Measurements from ENCODE around the gene ATP6V1D. TPM values are rescaled to one million over a fixed set of nuclear protein-coding genes. Genes with fewer than 3 reads are reported as not detected.

ATP6V1D gene
- total RNA-seq, 3 donors from 2014 or later, result 58.0 to 102 (median 75.2) TPM

DNA sequence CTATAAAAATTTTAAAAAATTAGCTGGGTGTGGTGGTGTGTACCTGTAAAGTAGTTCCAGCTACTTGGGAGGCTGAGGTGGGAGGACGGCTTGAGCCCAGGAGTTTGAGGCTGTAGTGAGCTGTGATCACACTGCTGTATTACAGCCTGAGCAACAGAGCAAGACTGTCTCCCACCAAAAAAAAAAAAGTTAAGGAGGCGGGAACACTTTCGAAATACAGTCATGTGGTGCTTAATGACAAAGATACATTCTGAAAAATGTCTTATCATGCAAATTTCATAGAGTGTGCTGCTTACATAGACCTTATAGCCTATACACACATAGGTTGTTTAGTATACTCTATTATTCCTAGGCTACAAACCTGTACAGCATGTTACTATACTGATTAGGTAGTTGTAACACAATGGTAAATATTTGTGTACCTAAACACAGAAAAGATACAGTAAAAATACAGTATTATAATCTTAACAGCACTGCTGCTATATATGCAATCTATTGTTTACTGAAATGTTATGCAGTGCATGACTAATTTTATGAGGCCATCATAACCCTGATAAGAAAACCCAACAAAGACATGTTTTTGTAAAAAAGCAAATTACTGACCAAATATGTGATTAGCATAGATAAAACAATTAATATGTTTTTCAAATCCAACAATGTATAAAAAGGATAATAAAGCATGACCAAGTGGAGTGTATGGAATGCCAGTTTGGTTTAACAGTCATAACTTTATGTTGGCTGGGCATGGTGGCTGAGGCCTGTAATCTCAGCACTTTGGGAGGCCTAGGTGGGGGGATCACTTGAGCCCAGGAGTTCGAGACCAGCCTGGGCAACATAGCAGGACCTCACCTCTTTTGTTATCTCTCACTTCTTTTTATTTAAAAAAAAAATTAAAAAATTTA lies 11.9 kb upstream of the ATP6V1D start:
- TF ChIP-seq, protein P1, sequence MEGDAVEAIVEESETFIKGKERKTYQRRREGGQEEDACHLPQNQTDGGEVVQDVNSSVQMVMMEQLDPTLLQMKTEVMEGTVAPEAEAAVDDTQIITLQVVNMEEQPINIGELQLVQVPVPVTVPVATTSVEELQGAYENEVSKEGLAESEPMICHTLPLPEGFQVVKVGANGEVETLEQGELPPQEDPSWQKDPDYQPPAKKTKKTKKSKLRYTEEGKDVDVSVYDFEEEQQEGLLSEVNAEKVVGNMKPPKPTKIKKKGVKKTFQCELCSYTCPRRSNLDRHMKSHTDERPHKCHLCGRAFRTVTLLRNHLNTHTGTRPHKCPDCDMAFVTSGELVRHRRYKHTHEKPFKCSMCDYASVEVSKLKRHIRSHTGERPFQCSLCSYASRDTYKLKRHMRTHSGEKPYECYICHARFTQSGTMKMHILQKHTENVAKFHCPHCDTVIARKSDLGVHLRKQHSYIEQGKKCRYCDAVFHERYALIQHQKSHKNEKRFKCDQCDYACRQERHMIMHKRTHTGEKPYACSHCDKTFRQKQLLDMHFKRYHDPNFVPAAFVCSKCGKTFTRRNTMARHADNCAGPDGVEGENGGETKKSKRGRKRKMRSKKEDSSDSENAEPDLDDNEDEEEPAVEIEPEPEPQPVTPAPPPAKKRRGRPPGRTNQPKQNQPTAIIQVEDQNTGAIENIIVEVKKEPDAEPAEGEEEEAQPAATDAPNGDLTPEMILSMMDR (IDR thresholded peaks at IDR 0.05), result no peak
- TF ChIP-seq POLR2AphosphoS5 (IDR thresholded peaks at IDR 0.05) (no peak), POLR2A (IDR thresholded peaks at IDR 0.05) (no peak)
- H3K27ac ChIP-seq, result no peak overlapping the region
- H3K4me3 ChIP-seq, result no peak overlapping the region
- no peak for DNase-seq (ENCODE audit: low spot score in 2 of 2)
- no peaks in the 10 kb centered on the region for H3K9me3 ChIP-seq
- no peaks in the 10 kb centered on the region for H3K4me1 ChIP-seq
- H3K36me3 ChIP-seq, result no peaks in the 10 kb centered on the region
- intact Hi-C loops (cut with DNase I; ENCODE audit: low total_unique reads), result no loop called here
- no peaks in the 10 kb centered on the region for H3K27me3 ChIP-seq

DNA sequence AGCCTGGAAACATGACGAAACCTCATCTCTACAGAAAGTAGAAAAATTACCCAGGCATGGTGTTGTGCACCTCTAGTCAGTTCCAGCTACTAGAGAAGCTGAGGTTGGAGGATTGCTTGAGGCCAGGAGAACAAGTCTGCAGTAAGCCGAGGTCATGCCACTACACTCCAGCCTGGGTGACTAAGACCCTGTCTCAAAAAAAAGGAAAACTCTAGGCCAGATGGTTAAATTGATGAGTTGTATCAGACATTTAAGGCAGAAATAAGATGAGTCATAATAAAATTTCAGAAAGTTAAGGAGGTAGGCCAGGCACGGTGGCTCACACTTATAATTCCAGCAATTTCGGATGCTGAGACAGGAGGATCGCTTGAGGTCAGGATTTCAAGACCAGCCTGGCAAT lies 11.2 kb upstream of the ATP6V1D start:
- no peaks in the 10 kb centered on the region for H3K36me3 ChIP-seq
- H3K4me1 ChIP-seq, result no peaks in the 10 kb centered on the region
- DNase-seq (ENCODE audit: low spot score in 2 of 2), result no peak
- TF ChIP-seq, protein P1 (IDR thresholded peaks at IDR 0.05), result no peak
- TF ChIP-seq POLR2A (IDR thresholded peaks at IDR 0.05), result no peak
- no peak for TF ChIP-seq POLR2AphosphoS5 (IDR thresholded peaks at IDR 0.05)
- intact Hi-C loops (cut with DNase I; ENCODE audit: low total_unique reads), result no loop called here
- no peak overlapping the region for H3K27ac ChIP-seq
- no peaks in the 10 kb centered on the region for H3K9me3 ChIP-seq
- H3K4me3 ChIP-seq, result no peak overlapping the region
- no peaks in the 10 kb centered on the region for H3K27me3 ChIP-seq

DNA sequence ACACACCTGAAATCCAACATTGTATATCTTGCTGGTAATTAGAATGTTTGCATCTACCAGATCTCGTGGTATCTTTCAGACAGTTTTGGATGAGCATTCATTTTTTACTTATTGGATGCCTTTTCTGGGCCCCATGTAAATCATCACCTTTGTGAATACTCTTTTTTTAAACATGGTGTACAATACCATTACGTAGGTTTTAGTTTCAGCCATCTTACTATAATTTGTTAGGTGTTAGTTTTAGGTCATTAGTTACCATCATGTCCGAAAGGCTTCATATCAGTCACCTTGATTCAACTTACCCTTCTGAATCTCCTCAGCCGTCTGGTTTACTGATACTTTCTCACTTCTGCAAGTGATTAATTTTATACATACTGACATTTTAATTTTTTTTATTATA lies 5.9 kb upstream of the ATP6V1D start:
- intact Hi-C loops (cut with DNase I; ENCODE audit: low total_unique reads), result no loop called here
- TF ChIP-seq, protein P1 (IDR thresholded peaks at IDR 0.05), result no peak
- Histone ChIP-seq H3K4me1 (peaks cover 0 to 12% of the 10 kb centered on the region in 2 donors), H3K4me3 (no peak overlapping the region), H3K27me3 (no peaks in the 10 kb centered on the region), H3K27ac (no peak overlapping the region), H3K36me3 (no peaks in the 10 kb centered on the region), H3K9me3 (no peaks in the 10 kb centered on the region)
- DNase-seq (ENCODE audit: low spot score in 2 of 2), result no peak

DNA sequence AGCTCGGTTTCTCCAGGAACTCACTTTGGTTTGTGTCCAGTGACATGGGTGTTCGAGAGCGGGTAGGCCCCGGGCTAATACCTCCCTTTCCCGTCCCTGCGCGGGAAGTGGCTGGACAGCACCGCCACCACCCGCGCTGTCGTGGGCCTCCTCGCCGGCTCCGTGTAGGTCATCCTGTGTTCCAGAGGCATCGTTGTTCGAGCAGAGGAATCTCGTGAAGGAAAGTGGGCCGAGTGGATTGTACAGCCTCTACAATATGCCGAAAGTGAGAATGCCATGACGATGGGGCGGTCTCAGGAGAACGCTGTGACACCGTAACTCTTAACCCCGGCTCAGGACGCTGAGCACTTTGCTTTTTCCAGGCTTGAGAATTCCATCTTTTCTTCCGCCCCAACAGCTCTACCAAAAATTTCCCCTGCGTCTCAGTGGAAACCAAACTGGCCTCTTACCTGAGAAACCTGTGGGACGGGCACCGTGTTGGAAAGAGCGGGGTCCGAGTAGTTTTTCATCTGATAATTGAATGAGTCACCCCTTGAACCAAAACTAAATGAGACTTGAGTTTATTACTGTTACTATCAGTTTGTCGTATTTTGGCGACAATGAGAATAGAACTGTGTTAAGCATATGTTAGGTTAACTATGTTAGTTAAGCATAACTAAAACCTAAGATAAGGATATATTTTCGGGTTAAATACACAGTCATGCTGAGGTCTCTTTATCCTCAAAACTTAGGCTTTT lies 1.0 kb upstream of the ATP6V1D start:
- Histone ChIP-seq H3K36me3 (no peaks in the 10 kb centered on the region), H3K27ac (peak overlapping the region; percentile 90 to 96), H3K27me3 (no peaks in the 10 kb centered on the region), H3K4me1 (peaks cover 3 to 12% of the 10 kb centered on the region in 2 donors), H3K4me3 (peak overlapping the region; percentile 65 to 82 (median 80)), H3K9me3 (no peaks in the 10 kb centered on the region)
- DNase-seq (ENCODE audit: low spot score in 2 of 2), result no peak
- intact Hi-C loops (cut with DNase I; ENCODE audit: low total_unique reads), result no loop called here
- TF ChIP-seq POLR2AphosphoS5 (IDR thresholded peaks at IDR 0.05), result peak in 1 of 3 donors; percentile 8
- TF ChIP-seq POLR2A (IDR thresholded peaks at IDR 0.05), result no peak

DNA sequence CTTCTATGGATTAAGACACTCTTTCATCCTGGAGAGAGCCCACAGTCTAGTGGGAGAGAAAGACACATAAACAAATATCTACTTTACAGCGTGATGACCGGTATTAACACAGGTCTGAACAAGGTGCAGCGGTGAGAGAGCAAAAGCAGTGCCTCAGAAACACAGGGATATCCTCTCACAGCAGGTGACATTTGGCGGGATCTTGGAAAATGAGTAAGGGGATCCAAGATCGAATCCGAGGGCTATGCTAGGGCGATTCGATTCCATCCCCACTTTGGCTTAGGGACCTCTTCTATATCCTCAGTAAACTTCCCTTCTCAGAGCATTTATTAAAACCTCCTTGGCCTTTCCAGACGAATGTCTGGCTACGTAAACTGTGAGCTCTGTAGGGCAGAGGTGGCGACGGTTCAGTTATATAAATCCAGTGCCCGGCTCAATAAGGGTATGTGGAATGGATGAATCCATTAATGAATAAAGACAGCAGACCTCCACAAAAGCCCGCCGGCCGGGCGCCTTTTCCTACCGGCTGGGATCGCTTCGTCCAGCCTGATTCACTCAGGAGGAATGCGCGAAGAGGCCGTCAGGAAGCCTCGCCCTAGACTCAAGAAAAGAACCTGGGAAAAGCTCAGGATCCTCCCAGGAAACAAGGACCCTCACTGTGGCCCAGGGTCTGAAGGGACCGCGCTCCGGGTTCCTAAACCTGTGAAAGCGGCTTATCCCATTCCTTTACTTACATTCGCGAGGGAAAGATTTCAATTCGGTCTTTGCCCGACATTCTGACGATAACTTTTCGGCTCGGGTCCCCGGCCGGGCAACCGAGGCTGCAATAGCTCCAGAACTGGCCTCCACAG lies 455 bp downstream of the ATP6V1D start:
- TF ChIP-seq POLR2A (IDR thresholded peaks at IDR 0.05) (no peak), POLR2AphosphoS5 (IDR thresholded peaks at IDR 0.05) (no peak)
- TF ChIP-seq, protein P1 (IDR thresholded peaks at IDR 0.05), result no peak
- peak overlapping the region; percentile 90 to 96 for H3K27ac ChIP-seq
- H3K9me3 ChIP-seq, result no peaks in the 10 kb centered on the region
- peaks cover 3 to 12% of the 10 kb centered on the region in 2 donors for H3K4me1 ChIP-seq
- DNase-seq (ENCODE audit: low spot score in 2 of 2), result no peak
- no peaks in the 10 kb centered on the region for H3K36me3 ChIP-seq
- H3K27me3 ChIP-seq, result no peaks in the 10 kb centered on the region
- intact Hi-C loops (cut with DNase I; ENCODE audit: low total_unique reads), result no loop called here
- peak overlapping the region; percentile 65 to 82 (median 80) for H3K4me3 ChIP-seq
